DND-41 (cell line): ENCODE results near the gene IMMP1L.

Experiments used
- CTCF ChIP-seq: IDR thresholded peaks from 2 replicates; pipeline ENCODE4 v1.5.1; 2012; ENCODE audit warnings: borderline replicate concordance, low read length, moderate library complexity, mild to moderate bottlenecking; ENCODE audit not compliant: poor library complexity, severe bottlenecking; ENCODE audit errors: extremely low read depth
- EZH2 ChIP-seq: IDR thresholded peaks from 3 replicates; pipeline ENCODE4 v1.6.1; 2012; ENCODE audit warnings: borderline replicate concordance, low read depth, mild to moderate bottlenecking, moderate library complexity, low read length, inconsistent platforms; ENCODE audit not compliant: severe bottlenecking

GRCh38 chr11:31437742-31438435, 71.5 kb downstream of the IMMP1L start:
- TF ChIP-seq EZH2 (no peak), CTCF (no peak)
